Endothelial cell (in vitro differentiated cells): Measurements from ENCODE around the gene GRK1. TPM values are rescaled to one million over a fixed set of nuclear protein-coding genes. Genes with fewer than 3 reads are reported as not detected.

Experiments used
- DNase-seq: peaks from one replicate; pipeline ENCODE4 v3.0.0; 2021; ENCODE audit warnings: low spot score
- H3K27ac Mint-ChIP-seq: one replicate; pipeline ENCODE4 v1.8.0; 2021; ENCODE audit warnings: mixed read lengths, inconsistent platforms; ENCODE audit not compliant: unreplicated experiment
- H3K27me3 Mint-ChIP-seq: one replicate; pipeline ENCODE4 v1.8.0; 2021; ENCODE audit warnings: mild to moderate bottlenecking, moderate library complexity, mixed read lengths, inconsistent platforms; ENCODE audit not compliant: unreplicated experiment
- H3K36me3 Mint-ChIP-seq: one replicate; pipeline ENCODE4 v1.8.0; 2021; ENCODE audit warnings: mild to moderate bottlenecking, low read depth, mixed read lengths, inconsistent platforms; ENCODE audit not compliant: unreplicated experiment
- H3K4me1 Mint-ChIP-seq: one replicate; pipeline ENCODE4 v1.8.0; 2021; ENCODE audit warnings: mild to moderate bottlenecking, mixed read lengths, inconsistent platforms; ENCODE audit not compliant: unreplicated experiment
- H3K4me3 Mint-ChIP-seq: one replicate; pipeline ENCODE4 v1.8.0; 2021; ENCODE audit warnings: mild to moderate bottlenecking, mixed read lengths, inconsistent platforms; ENCODE audit not compliant: unreplicated experiment
- H3K9me3 Mint-ChIP-seq: one replicate; pipeline ENCODE4 v1.8.0; 2021; ENCODE audit warnings: mixed read lengths, inconsistent platforms; ENCODE audit not compliant: unreplicated experiment
- CTCF ChIP-seq: fragments of 200-600 bp; sonication (generic); IDR thresholded peaks from one replicate; pipeline ENCODE4 v1.5.0; 2021; ENCODE audit warnings: antibody characterized with exemption; ENCODE audit not compliant: unreplicated experiment
- total RNA-seq: library from RNA; stranded (reverse); fragmentation: NEBNext Ultra II Directional; extraction: Animal tissue kit (Norgen Biotek cat#: 25700); gene quantifications from one replicate; pipeline ENCODE4 v1.2.1, GENCODE V29; 2021; ENCODE audit not compliant: unreplicated experiment

The GRK1 gene
- total RNA-seq, 1 donor from 2014 or later: 0.54 TPM

- Mint-ChIP-seq H3K27me3 (peaks cover 28% of the 10 kb centered on the region), H3K4me3 (no peak overlapping the region), H3K4me1 (peaks cover 66% of the 10 kb centered on the region), H3K27ac (no peak overlapping the region), H3K36me3 (peaks cover 54% of the 10 kb centered on the region), H3K9me3 (no peaks in the 10 kb centered on the region)
- no peak for TF ChIP-seq CTCF
- no peak for DNase-seq
Observed at GRCh38 chr13:113763961-113764792, 97.2 kb downstream of the GRK1 start.

- TF ChIP-seq CTCF: no peak
- Mint-ChIP-seq H3K9me3 (no peaks in the 10 kb centered on the region), H3K4me1 (peaks cover 61% of the 10 kb centered on the region), H3K27ac (no peak overlapping the region), H3K36me3 (peaks cover 62% of the 10 kb centered on the region), H3K4me3 (peak overlapping the region; percentile 34), H3K27me3 (peaks cover 24% of the 10 kb centered on the region)
- no peak for DNase-seq
Observed at GRCh38 chr13:113764793-113765563, 98.0 kb downstream of the GRK1 start.

GRCh38 chr13:113765564-113765910 lies 98.5 kb downstream of the GRK1 start:
- no peak for DNase-seq
- Mint-ChIP-seq H3K9me3 (no peaks in the 10 kb centered on the region), H3K27ac (peak overlapping the region; percentile 42), H3K27me3 (peaks cover 24% of the 10 kb centered on the region), H3K4me1 (peaks cover 60% of the 10 kb centered on the region), H3K4me3 (no peak overlapping the region), H3K36me3 (peaks cover 64% of the 10 kb centered on the region)
- TF ChIP-seq CTCF: no peak

GRCh38 chr13:113766035-113766800 lies 99.2 kb downstream of the GRK1 start:
- no peak for DNase-seq
- peaks cover 25% of the 10 kb centered on the region for H3K27me3 Mint-ChIP-seq
- no peak overlapping the region for H3K27ac Mint-ChIP-seq
- H3K9me3 Mint-ChIP-seq: no peaks in the 10 kb centered on the region
- H3K36me3 Mint-ChIP-seq: peaks cover 67% of the 10 kb centered on the region
- TF ChIP-seq CTCF: no peak
- H3K4me3 Mint-ChIP-seq: no peak overlapping the region
- H3K4me1 Mint-ChIP-seq: peaks cover 57% of the 10 kb centered on the region
